Nephron progenitor cell (in vitro differentiated cells): ENCODE measurements around the gene RFPL2.
A peak's percentile ranks its signal among the peaks of the same experiment; 100 is the strongest.

Experiments used
- DNase-seq: peaks from one replicate; pipeline ENCODE4 v3.0.0; 2021
- H3K27ac Mint-ChIP-seq: 2 replicates; pipeline ENCODE4 v1.8.0; 2021; ENCODE audit warnings: mild to moderate bottlenecking, moderate library complexity, mixed read lengths
- H3K27me3 Mint-ChIP-seq: 2 replicates; pipeline ENCODE4 v1.8.0; 2021; ENCODE audit warnings: mild to moderate bottlenecking, low read depth, mixed read lengths; ENCODE audit not compliant: poor library complexity
- H3K36me3 Mint-ChIP-seq: 2 replicates; pipeline ENCODE4 v1.8.0; 2021; ENCODE audit warnings: low read depth, mixed read lengths
- H3K4me1 Mint-ChIP-seq: 2 replicates; pipeline ENCODE4 v1.8.0; 2021; ENCODE audit warnings: mixed read lengths
- H3K4me3 Mint-ChIP-seq: 2 replicates; pipeline ENCODE4 v1.8.0; 2021; ENCODE audit warnings: mild to moderate bottlenecking, moderate library complexity, mixed read lengths
- H3K9me3 Mint-ChIP-seq: 2 replicates; pipeline ENCODE4 v1.8.0; 2021; ENCODE audit warnings: mild to moderate bottlenecking, moderate library complexity, mixed read lengths
- CTCF ChIP-seq: fragments of 200-600 bp; sonication (generic); IDR thresholded peaks from 2 replicates; pipeline ENCODE4 v1.5.0; 2021; ENCODE audit warnings: antibody characterized with exemption

Gene RFPL2

GRCh38 chr22:32181043-32181442 lies 23.8 kb downstream of the RFPL2 start:
- no peaks in the 10 kb centered on the region for H3K36me3 Mint-ChIP-seq
- H3K4me1 Mint-ChIP-seq = no peaks in the 10 kb centered on the region
- H3K4me3 Mint-ChIP-seq = no peak overlapping the region
- H3K27ac Mint-ChIP-seq = no peak overlapping the region
- no peaks in the 10 kb centered on the region for H3K9me3 Mint-ChIP-seq
- no peak for DNase-seq
- no peak for TF ChIP-seq CTCF
- peaks cover 28% of the 10 kb centered on the region for H3K27me3 Mint-ChIP-seq

- Mint-ChIP-seq H3K27ac (no peak overlapping the region), H3K27me3 (peaks cover 17% of the 10 kb centered on the region), H3K4me3 (no peak overlapping the region), H3K36me3 (no peaks in the 10 kb centered on the region), H3K9me3 (no peaks in the 10 kb centered on the region), H3K4me1 (no peaks in the 10 kb centered on the region)
- no peak for DNase-seq
- no peak for TF ChIP-seq CTCF
Measured at GRCh38 chr22:32177221-32177765, 27.6 kb downstream of the RFPL2 start.

- H3K27me3 Mint-ChIP-seq = peaks cover 22% of the 10 kb centered on the region
- H3K4me3 Mint-ChIP-seq = peak overlapping the region; percentile 34
- H3K9me3 Mint-ChIP-seq = no peaks in the 10 kb centered on the region
- no peak for TF ChIP-seq CTCF
- no peaks in the 10 kb centered on the region for H3K4me1 Mint-ChIP-seq
- H3K36me3 Mint-ChIP-seq = no peaks in the 10 kb centered on the region
- H3K27ac Mint-ChIP-seq = no peak overlapping the region
- peak; percentile 68 for DNase-seq
Measured at GRCh38 chr22:32175683-32176644, 28.9 kb downstream of the RFPL2 start.

GRCh38 chr22:32175115-32175514 lies 29.8 kb downstream of the RFPL2 start:
- peak overlapping the region; percentile 34 for H3K4me3 Mint-ChIP-seq
- no peaks in the 10 kb centered on the region for H3K9me3 Mint-ChIP-seq
- H3K4me1 Mint-ChIP-seq = no peaks in the 10 kb centered on the region
- no peak overlapping the region for H3K27ac Mint-ChIP-seq
- no peak for DNase-seq
- no peak for TF ChIP-seq CTCF
- H3K27me3 Mint-ChIP-seq = peaks cover 25% of the 10 kb centered on the region
- no peaks in the 10 kb centered on the region for H3K36me3 Mint-ChIP-seq

GRCh38 chr22:32165681-32166080 lies 39.2 kb downstream of the RFPL2 start:
- no peaks in the 10 kb centered on the region for H3K9me3 Mint-ChIP-seq
- TF ChIP-seq CTCF = no peak
- no peak overlapping the region for H3K27ac Mint-ChIP-seq
- H3K27me3 Mint-ChIP-seq = peaks cover 25% of the 10 kb centered on the region
- no peaks in the 10 kb centered on the region for H3K36me3 Mint-ChIP-seq
- no peak for DNase-seq
- no peak overlapping the region for H3K4me3 Mint-ChIP-seq
- H3K4me1 Mint-ChIP-seq = peaks cover 5% of the 10 kb centered on the region
